ENCODE results near the gene DZIP1L. TPM values are rescaled to one million over a fixed set of nuclear protein-coding genes. Genes with fewer than 3 reads are reported as not detected.
A peak's percentile ranks its signal among the peaks of the same experiment; 100 is the strongest.

DZIP1L gene
- total and polyA plus RNA-seq, 2 donors from 2014 or later, result 2.9 to 22.3 TPM

DNA sequence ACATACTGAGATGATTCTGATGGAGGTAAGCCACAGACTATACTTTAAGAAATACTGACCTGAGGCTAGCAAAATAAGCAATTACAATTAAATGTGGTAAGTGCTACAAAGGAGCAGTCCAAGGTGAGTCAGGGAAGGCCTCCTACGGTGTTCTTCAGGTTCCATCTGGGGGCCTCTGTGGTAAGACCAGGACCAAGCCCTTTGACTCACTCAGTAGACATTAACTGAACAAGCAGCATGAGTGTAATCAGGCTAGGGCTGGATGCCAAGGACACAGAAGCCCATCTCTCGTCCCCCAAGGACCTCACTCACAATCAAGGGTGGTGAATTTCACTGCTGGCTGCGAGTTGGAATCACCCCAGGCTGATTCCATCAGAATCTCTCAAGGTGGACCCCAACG, 37.3 kb downstream of the DZIP1L start:
- intact Hi-C loops (cut with DNase I), result no loop called here
- DNase-seq (no peak), FAIRE-seq (no peak)
- H3K36me3 ChIP-seq (ENCODE audit: control insufficient read depth in 2 of 3, insufficient read depth in 3 of 3, low read length in 3 of 3), result peaks cover 2 to 30% (median 7%) of the 10 kb centered on the region in 3 donors
- no peak overlapping the region for H3K27ac ChIP-seq (ENCODE audit: low read depth in 2 of 2, low read length in 2 of 2)
- no peaks in the 10 kb centered on the region for H3K4me1 ChIP-seq (ENCODE audit: control insufficient read depth in 2 of 3, insufficient read depth in 2 of 3, low read depth in 1 of 3, low read length in 3 of 3)
- TF ChIP-seq, protein P1, sequence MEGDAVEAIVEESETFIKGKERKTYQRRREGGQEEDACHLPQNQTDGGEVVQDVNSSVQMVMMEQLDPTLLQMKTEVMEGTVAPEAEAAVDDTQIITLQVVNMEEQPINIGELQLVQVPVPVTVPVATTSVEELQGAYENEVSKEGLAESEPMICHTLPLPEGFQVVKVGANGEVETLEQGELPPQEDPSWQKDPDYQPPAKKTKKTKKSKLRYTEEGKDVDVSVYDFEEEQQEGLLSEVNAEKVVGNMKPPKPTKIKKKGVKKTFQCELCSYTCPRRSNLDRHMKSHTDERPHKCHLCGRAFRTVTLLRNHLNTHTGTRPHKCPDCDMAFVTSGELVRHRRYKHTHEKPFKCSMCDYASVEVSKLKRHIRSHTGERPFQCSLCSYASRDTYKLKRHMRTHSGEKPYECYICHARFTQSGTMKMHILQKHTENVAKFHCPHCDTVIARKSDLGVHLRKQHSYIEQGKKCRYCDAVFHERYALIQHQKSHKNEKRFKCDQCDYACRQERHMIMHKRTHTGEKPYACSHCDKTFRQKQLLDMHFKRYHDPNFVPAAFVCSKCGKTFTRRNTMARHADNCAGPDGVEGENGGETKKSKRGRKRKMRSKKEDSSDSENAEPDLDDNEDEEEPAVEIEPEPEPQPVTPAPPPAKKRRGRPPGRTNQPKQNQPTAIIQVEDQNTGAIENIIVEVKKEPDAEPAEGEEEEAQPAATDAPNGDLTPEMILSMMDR (IDR thresholded peaks at IDR 0.05; ENCODE audit: borderline replicate concordance, extremely low read depth, insufficient read depth), result no peak
- no peak overlapping the region for H3K9ac ChIP-seq (ENCODE audit: low read length in 3 of 3)
- no peaks in the 10 kb centered on the region for H3K9me3 ChIP-seq (ENCODE audit: control insufficient read depth in 2 of 3, insufficient read depth in 1 of 3, low read length in 3 of 3)
- H3K27me3 ChIP-seq (ENCODE audit: control insufficient read depth, insufficient read depth, low read length), result no peaks in the 10 kb centered on the region
- H3K4me3 ChIP-seq (ENCODE audit: low read length in 3 of 3), result no peak overlapping the region

DNA sequence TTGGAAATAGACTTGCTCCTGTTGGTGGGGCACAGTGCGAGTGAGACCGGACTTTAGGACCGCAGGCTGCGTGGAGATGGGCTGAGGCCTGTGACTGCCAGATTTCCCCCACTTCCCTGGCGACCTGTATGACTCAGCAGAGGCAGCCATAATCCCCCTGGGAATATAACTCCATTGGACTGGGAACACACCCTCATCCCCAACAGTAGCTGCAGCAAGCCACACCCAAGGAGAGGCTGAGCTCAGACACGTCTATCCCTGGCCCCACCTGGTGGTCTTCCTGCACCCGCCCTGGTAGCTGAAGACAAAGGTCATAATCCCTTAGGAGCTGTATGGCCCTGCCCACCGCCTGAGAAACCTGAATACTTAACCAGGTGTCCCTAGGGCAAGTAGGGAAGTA, 42.6 kb downstream of the DZIP1L start:
- H3K36me3 ChIP-seq (ENCODE audit: control insufficient read depth in 2 of 3, insufficient read depth in 3 of 3, low read length in 3 of 3), result peaks cover 2 to 15% (median 5%) of the 10 kb centered on the region in 3 donors
- H3K27me3 ChIP-seq (ENCODE audit: control insufficient read depth, insufficient read depth, low read length), result no peaks in the 10 kb centered on the region
- FAIRE-seq, result no peak

DNA sequence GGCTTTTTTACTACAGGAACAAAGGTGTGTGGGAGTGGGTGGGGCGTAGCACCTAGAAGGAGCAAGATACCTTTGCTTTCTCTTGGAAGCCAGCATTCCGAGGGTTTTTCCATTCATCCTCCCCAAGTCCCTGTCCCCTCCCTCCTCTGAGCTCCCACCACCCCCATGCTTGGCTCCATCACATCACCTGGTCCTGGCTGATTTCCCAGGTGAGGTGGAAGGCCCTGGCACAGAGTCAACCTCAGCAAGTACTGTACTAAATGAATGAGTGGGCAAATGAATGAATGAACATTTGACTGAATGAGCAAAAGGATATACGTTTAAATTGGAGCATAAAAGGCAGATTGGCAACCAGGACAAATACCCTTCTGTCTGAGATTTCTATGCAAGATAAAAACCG, 45.4 kb downstream of the DZIP1L start:
- Histone ChIP-seq H3K36me3 (ENCODE audit: control insufficient read depth in 2 of 3, insufficient read depth in 3 of 3, low read length in 3 of 3) (peaks cover 0 to 31% (median 1%) of the 10 kb centered on the region in 3 donors), H3K9me3 (ENCODE audit: control insufficient read depth in 2 of 3, insufficient read depth in 1 of 3, low read length in 3 of 3) (no peaks in the 10 kb centered on the region), H3K9ac (ENCODE audit: low read length in 3 of 3) (no peak overlapping the region), H3K4me3 (ENCODE audit: low read length in 3 of 3) (no peak overlapping the region), H3K27ac (ENCODE audit: low read depth in 2 of 2, low read length in 2 of 2) (no peak overlapping the region), H3K4me1 (ENCODE audit: control insufficient read depth in 2 of 3, insufficient read depth in 2 of 3, low read depth in 1 of 3, low read length in 3 of 3) (no peaks in the 10 kb centered on the region), H3K27me3 (ENCODE audit: control insufficient read depth, insufficient read depth, low read length) (no peaks in the 10 kb centered on the region)
- intact Hi-C loops (cut with DNase I), result no loop called here
- TF ChIP-seq, protein P1 (IDR thresholded peaks at IDR 0.05; ENCODE audit: borderline replicate concordance, extremely low read depth, insufficient read depth), result no peak
- DNase-seq (no peak), FAIRE-seq (no peak)

More for the DNA sequence above, 42.6 kb downstream of the DZIP1L start:
- Histone ChIP-seq H3K27ac (ENCODE audit: low read depth in 2 of 2, low read length in 2 of 2) (no peak overlapping the region), H3K9ac (ENCODE audit: low read length in 3 of 3) (no peak overlapping the region), H3K9me3 (ENCODE audit: control insufficient read depth in 2 of 3, insufficient read depth in 1 of 3, low read length in 3 of 3) (no peaks in the 10 kb centered on the region), H3K4me3 (ENCODE audit: low read length in 3 of 3) (no peak overlapping the region), H3K4me1 (ENCODE audit: control insufficient read depth in 2 of 3, insufficient read depth in 2 of 3, low read depth in 1 of 3, low read length in 3 of 3) (no peaks in the 10 kb centered on the region)
- DNase-seq, result no peak
- intact Hi-C loops (cut with DNase I), result no loop called here
- TF ChIP-seq, protein P1 (IDR thresholded peaks at IDR 0.05; ENCODE audit: borderline replicate concordance, extremely low read depth, insufficient read depth), result no peak

DNA sequence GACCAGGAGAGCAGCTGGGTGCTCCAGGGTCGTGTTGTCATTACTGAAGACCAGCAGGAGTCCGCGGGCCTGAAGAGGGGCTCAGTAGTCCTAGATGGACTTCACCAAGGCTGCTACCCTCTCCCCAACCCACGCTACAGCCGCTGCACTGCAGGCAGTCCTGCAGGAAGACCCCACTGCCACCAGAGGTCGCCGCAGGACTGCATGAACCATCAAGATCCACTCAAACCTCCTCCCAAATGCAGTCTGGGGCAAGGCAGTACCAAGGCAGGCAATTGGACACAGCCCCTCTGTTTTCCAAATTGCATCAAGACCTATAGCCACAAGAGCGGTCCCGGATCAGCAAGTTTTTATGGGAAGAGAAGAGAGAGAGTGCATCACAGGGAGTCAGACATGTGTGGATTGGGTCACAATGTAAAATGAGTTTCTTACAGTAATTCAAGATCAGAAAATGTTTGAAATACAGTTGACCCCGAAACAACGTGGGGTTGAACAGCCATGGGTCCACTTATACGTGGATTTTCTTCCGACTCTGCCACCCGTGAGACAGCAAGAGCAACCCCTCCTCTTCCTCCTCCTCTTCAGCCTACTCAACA, 46.7 kb downstream of the DZIP1L start:
- intact Hi-C loops (cut with DNase I), result no loop called here
- no peak for FAIRE-seq
- peak; percentile 77 to 88 (median 83) for DNase-seq

More for the DNA sequence above, 46.7 kb downstream of the DZIP1L start:
- H3K9ac ChIP-seq (ENCODE audit: low read length in 3 of 3), result no peak overlapping the region
- no peaks in the 10 kb centered on the region for H3K9me3 ChIP-seq (ENCODE audit: control insufficient read depth in 2 of 3, insufficient read depth in 1 of 3, low read length in 3 of 3)
- no peaks in the 10 kb centered on the region for H3K4me1 ChIP-seq (ENCODE audit: control insufficient read depth in 2 of 3, insufficient read depth in 2 of 3, low read depth in 1 of 3, low read length in 3 of 3)
- TF ChIP-seq, protein P1 (IDR thresholded peaks at IDR 0.05; ENCODE audit: borderline replicate concordance, extremely low read depth, insufficient read depth), result peak; percentile 96
- H3K27ac ChIP-seq (ENCODE audit: low read depth in 2 of 2, low read length in 2 of 2), result no peak overlapping the region
- no peaks in the 10 kb centered on the region for H3K27me3 ChIP-seq (ENCODE audit: control insufficient read depth, insufficient read depth, low read length)
- no peak overlapping the region for H3K4me3 ChIP-seq (ENCODE audit: low read length in 3 of 3)
- peaks cover 2 to 43% (median 7%) of the 10 kb centered on the region in 3 donors for H3K36me3 ChIP-seq (ENCODE audit: control insufficient read depth in 2 of 3, insufficient read depth in 3 of 3, low read length in 3 of 3)
